K562 (cell line): ENCODE measurements around the gene COL1A1. TPM values are rescaled to one million over a fixed set of nuclear protein-coding genes. Genes with fewer than 3 reads are reported as not detected.

Source experiments
- ATAC-seq: fragments of 200-7000 bp; cut with Tn5 transposase; 3 replicates; pipeline ENCODE4 v1.9.1; 2020; ENCODE audit warnings: moderate library complexity
- BruUV-seq: library from RNA; stranded (reverse); fragments of 400-500 nt; replicated peaks from 2 replicates; lab custom pipeline; 2021; lab: Mats Ljungman, UMichigan
- CTCF ChIA-PET: fragments of 300-600 bp; formaldehyde crosslinking; extraction: SDS; loops from one replicate; lab custom pipeline; 2021; ENCODE audit warnings: low intra/inter-chr PET ratio; lab: Yijun Ruan, JAX
- POLR2A ChIA-PET: fragments of 300-600, 350-650 bp; sonication (Branson Sonifier 250); formaldehyde crosslinking; extraction: SDS; loops from one replicate; lab custom pipeline; 2021; ENCODE audit warnings: antibody characterized with exemption, inconsistent platforms; lab: Yijun Ruan, JAX
- DNase-seq, 4 experiments: peaks; one replicate each; pipeline versions ENCODE4 v3.0.0 to v3.0.0-alpha.2; 2011 to 2018; ENCODE audit warnings: low spot score in 3 of 4, mixed read lengths in 3 of 4; ENCODE audit errors: extremely low read depth in 1 of 4
- FAIRE-seq: peaks from 2 replicates; lab custom pipeline; 2011; peaks lifted over from hg19 to GRCh38; lab: Jason Lieb, UNC
- H2AFZ ChIP-seq: 2 replicates; pipeline ENCODE4 v1.6.0; 2011; ENCODE audit warnings: low read depth, low read length, control low read depth, inconsistent platforms
- H3K27ac ChIP-seq: fragments of 200-600 bp; 3 replicates; pipeline ENCODE4 v1.8.0; 2011; ENCODE audit warnings: low read depth, mild to moderate bottlenecking, control low read depth, inconsistent platforms, low read length, moderate library complexity, mixed read lengths; ENCODE audit errors: extremely low read depth
- H3K27me3 ChIP-seq, 2 experiments: fragments of 300-600 bp in 1 of 2; 2 replicates in 1 of 2; 3 replicates in 1 of 2; pipeline versions ENCODE4 v1.6.0 to v1.8.0; 2011; ENCODE audit warnings: inconsistent platforms in 2 of 2, low read length in 2 of 2, mild to moderate bottlenecking in 1 of 2, mixed read lengths in 1 of 2, moderate library complexity in 1 of 2; ENCODE audit not compliant: control insufficient read depth in 2 of 2, insufficient read depth in 2 of 2
- H3K36me3 ChIP-seq: fragments of 300-600 bp; 3 replicates; pipeline ENCODE4 v1.8.0; 2011; ENCODE audit warnings: mild to moderate bottlenecking, low read length, inconsistent platforms; ENCODE audit not compliant: control insufficient read depth, insufficient read depth
- H3K4me1 ChIP-seq, 2 experiments: fragments of 200-600 bp in 1 of 2; replicated peaks in 1 of 2; 2 replicates in 1 of 2; 3 replicates in 1 of 2; pipeline versions ENCODE4 v1.5.1 to v1.8.0; 2011; ENCODE audit warnings: inconsistent platforms in 2 of 2, low read length in 2 of 2, mild to moderate bottlenecking in 1 of 2, mixed read lengths in 1 of 2, moderate library complexity in 1 of 2; ENCODE audit not compliant: control insufficient read depth in 2 of 2, insufficient read depth in 2 of 2
- H3K4me2 ChIP-seq: 2 replicates; pipeline ENCODE4 v1.6.1; 2011; ENCODE audit warnings: low read length, control low read depth, inconsistent platforms, mixed read lengths; ENCODE audit not compliant: insufficient read depth
- H3K4me3 ChIP-seq: fragments of 200-600 bp; sonication (generic), shearing (Covaris generic); 2 replicates; pipeline ENCODE4 v1.5.1; 2016; ENCODE audit warnings: control low read depth, inconsistent platforms
- H3K79me2 ChIP-seq: fragments of 200-600 bp; 3 replicates; pipeline ENCODE4 v1.8.0; 2011; ENCODE audit warnings: low read length, inconsistent platforms; ENCODE audit not compliant: control insufficient read depth, insufficient read depth
- H3K9ac ChIP-seq, 2 experiments: 2 replicates each; pipeline versions ENCODE4 v1.6.0 to v1.6.1; 2011; ENCODE audit warnings: low read depth in 2 of 2, low read length in 2 of 2, control low read depth in 1 of 2, inconsistent platforms in 1 of 2, mild to moderate bottlenecking in 1 of 2, mixed read lengths in 1 of 2; ENCODE audit not compliant: insufficient read depth in 1 of 2
- H3K9me1 ChIP-seq: one replicate; pipeline ENCODE4 v1.6.0; 2011; ENCODE audit warnings: inconsistent platforms, mild to moderate bottlenecking, low read length, moderate library complexity; ENCODE audit not compliant: control insufficient read depth, insufficient read depth
- H3K9me3 ChIP-seq: replicated peaks from 2 replicates; pipeline ENCODE4 v1.5.1; 2011; ENCODE audit warnings: low read depth, low read length, inconsistent platforms; ENCODE audit not compliant: control insufficient read depth, insufficient read depth
- H4K20me1 ChIP-seq: replicated peaks from 2 replicates; pipeline ENCODE4 v1.6.1; 2011; ENCODE audit warnings: low read length, inconsistent platforms, mixed read lengths; ENCODE audit not compliant: control insufficient read depth, insufficient read depth
- CBX5 ChIP-seq: IDR thresholded peaks from 2 replicates; pipeline ENCODE4 v1.6.1; 2014; ENCODE audit warnings: low read depth, borderline replicate concordance
- FOSL1 ChIP-seq: fragments of 200-800 bp; sonication (Bioruptor generic); conservative IDR thresholded peaks from 2 replicates; pipeline ENCODE4 v1.6.1; 2016; ENCODE audit warnings: missing genetic modification characterization, missing compliant biosample characterization
- NR3C1 ChIP-seq: sonication (generic); formaldehyde crosslinking; IDR thresholded peaks from 2 replicates; pipeline ENCODE4 v1.8.1; 2022; ENCODE audit warnings: missing genetic modification reagents
- RBM17 ChIP-seq: fragments of 200-400 bp; formaldehyde crosslinking; IDR thresholded peaks from 2 replicates; pipeline ENCODE4 v1.6.1; 2017; ENCODE audit warnings: low read depth, mild to moderate bottlenecking, low read length, borderline replicate concordance
- SMARCE1 ChIP-seq: fragments of 450-650 bp; IDR thresholded peaks from 2 replicates; pipeline ENCODE4 v1.7.1; 2016; ENCODE audit warnings: mild to moderate bottlenecking
- ZNF121 ChIP-seq: sonication (generic); formaldehyde crosslinking; conservative IDR thresholded peaks from 2 replicates; pipeline ENCODE4 v1.8.0; 2022; ENCODE audit warnings: missing genetic modification reagents
- ZNF140 ChIP-seq: fragments of 250-450 bp; sonication (Bioruptor Pico); IDR thresholded peaks from 2 replicates; pipeline ENCODE4 v1.8.0; 2021; ENCODE audit warnings: moderate library complexity, mild to moderate bottlenecking, inconsistent platforms
- ZNF41 ChIP-seq: fragments of 250-450 bp; sonication (Bioruptor Pico); conservative IDR thresholded peaks from 2 replicates; pipeline ENCODE4 v1.4.0; 2020; ENCODE audit warnings: mild to moderate bottlenecking
- ZNF644 ChIP-seq: fragments of 200-800 bp; sonication (Bioruptor generic); IDR thresholded peaks from 2 replicates; pipeline ENCODE4 v1.6.1; 2016; ENCODE audit warnings: low read depth, missing genetic modification characterization, missing compliant biosample characterization
- ZNF76 ChIP-seq: fragments of 250-450 bp; sonication (Bioruptor Pico); IDR thresholded peaks from 2 replicates; pipeline ENCODE4 v1.4.0; 2020; ENCODE audit warnings: mild to moderate bottlenecking, moderate library complexity, borderline replicate concordance
- ZSCAN32 ChIP-seq: fragments of 450-650 bp; formaldehyde crosslinking; IDR thresholded peaks from 2 replicates; pipeline ENCODE4 v1.4.0; 2020; ENCODE audit warnings: mild to moderate bottlenecking, moderate library complexity
- WGBS: fragments of 100-300 bp; shearing (Covaris generic); methylation state at CpG from one replicate; pipeline ENCODE4 v1.1.6; 2016; ENCODE audit warnings: low coverage, mixed read lengths; ENCODE audit not compliant: insufficient coverage; ENCODE audit errors: missing lambda C conversion rate; 5-methylcytosine and 5-hydroxymethylcytosine counted together
- in situ Hi-C: fragments of 300-500 bp; cut with MboI; formaldehyde crosslinking; loops from 4 replicates; pipeline ENCODE4 v1.15.0; 2018; ENCODE audit warnings: inconsistent platforms, mixed read lengths
- intact Hi-C: fragments of 100-400 bp; cut with micrococcal nuclease; formaldehyde crosslinking; loops from 2 replicates; pipeline ENCODE4 v1.14.2; 2022
- polyA plus RNA-seq, 8 experiments: library from polyadenylated mRNA; depleted of rRNA in 4 of 8; stranded (reverse) in 5 of 8; unstranded in 3 of 8; fragments of >200 nt; fragmentation: Nextera tagmentation in 2 of 8; fragmentation: Illumina TruSeq in 1 of 8; extraction: Ambion mirVana in 2 of 8; extraction: Trizol in 1 of 8; gene quantifications; 2 replicates each; pipeline versions ENCODE4 v1.2.1 to v1.2.3, GENCODE V29; 2011 to 2014; ENCODE audit warnings: inconsistent platforms in 1 of 8, missing spikeins in 1 of 8
- total RNA-seq, 7 experiments: library from RNA; depleted of rRNA in 6 of 7; stranded (reverse); fragments of >200 nt in 6 of 7; fragmentation: Illumina TruSeq in 2 of 7; extraction: Trizol in 2 of 7; gene quantifications; 2 replicates each; pipeline versions ENCODE4 v1.2.1 to v1.2.3, GENCODE V29; 2011 to 2021; ENCODE audit warnings: low replicate concordance in 1 of 7
- TF ChIP-seq, protein P1 (sequence below): fragments of 250-450 bp; sonication (Bioruptor Pico); IDR thresholded peaks from 2 replicates; pipeline ENCODE4 v1.4.0; 2020; ENCODE audit warnings: borderline replicate concordance

COL1A1 gene
- total and polyA plus RNA-seq, 9 of the 15 experiments (the other 6 are each of a cell fraction or from before 2014, with no cell fraction given), result 0.04 to 3.4 (median 0.18) TPM

DNA sequence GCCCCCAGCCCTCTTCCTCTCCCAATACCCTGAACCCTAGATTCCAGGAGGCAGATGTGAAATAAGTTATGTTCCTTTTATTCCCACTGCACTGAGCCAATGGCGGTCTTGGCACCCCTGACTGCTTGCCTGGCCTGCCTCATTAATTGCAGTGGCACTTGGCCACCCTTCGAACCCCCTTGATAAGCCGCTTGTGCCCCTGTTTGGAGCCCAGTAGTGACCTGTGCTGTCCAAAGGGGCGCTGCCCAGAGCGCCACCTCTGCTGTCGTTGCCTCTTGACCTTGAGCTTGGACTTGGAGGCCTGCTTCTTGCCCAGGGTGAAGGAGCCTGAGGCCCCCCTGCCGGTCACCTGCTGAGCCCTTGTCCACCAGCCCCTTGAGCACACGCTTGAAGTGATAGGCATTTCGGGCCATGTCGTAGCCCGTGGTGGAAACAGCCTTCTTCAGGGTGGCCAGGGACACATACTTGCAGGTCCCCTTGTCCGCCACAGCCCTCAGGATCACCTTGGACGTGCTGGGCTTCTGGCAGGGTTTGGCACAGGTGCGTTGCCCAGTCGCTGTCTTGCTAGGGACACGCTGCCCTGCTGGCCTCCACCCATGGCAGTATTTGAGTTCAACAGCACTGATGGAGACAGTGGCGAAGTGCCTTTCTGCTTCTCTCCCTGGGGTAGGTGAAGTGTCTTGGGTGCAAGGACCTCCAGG lies 29.9 kb downstream of the COL1A1 start (continued):
- TF ChIP-seq ZSCAN32 (CRISPR knock-in tag) (no peak), CBX5 (no peak), RBM17 (no peak), SMARCE1 (no peak)
- TF ChIP-seq, protein P1, sequence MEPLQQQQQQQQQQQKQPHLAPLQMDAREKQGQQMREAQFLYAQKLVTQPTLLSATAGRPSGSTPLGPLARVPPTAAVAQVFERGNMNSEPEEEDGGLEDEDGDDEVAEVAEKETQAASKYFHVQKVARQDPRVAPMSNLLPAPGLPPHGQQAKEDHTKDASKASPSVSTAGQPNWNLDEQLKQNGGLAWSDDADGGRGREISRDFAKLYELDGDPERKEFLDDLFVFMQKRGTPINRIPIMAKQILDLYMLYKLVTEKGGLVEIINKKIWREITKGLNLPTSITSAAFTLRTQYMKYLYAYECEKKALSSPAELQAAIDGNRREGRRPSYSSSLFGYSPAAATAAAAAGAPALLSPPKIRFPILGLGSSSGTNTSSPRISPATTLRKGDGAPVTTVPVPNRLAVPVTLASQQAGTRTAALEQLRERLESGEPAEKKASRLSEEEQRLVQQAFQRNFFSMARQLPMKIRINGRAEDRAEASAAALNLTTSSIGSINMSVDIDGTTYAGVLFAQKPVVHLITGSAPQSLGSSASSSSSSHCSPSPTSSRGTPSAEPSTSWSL (CRISPR knock-in tag), result no peak

DNA sequence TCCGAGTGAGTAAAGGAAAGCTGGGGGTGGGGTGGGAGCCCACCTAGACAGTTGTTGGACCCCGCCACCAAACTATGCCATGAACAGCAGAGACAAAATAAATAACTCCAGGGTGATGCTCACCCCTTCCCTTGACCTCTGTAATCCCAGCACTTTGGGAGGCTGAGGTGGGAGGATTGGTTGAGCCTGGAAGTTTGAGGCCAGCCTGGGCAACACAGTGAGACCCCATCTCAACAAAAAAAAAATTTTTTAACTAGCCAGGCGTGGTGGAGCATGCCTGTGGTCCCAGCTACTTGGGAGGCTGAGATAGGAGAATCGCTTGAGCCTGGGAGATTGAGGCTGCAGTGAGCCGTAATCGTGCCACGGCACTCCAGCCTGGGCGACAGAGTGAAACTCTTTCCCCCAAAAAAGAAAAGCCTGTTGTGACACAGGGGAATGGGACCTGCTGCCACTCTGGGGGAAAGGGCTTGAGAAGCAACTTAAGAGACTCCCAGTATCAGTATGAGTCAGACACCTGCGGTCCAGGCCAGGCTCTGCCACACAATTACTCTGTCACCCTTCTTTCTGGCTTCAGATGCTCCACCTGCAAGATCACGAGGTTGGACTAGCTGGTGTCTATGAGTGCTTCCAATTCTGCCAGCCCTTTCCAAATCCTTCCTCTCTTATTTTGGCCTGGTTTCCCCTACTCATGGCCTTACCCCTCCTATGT lies 30.6 kb downstream of the COL1A1 start:
- intact Hi-C loops, result no loop called here
- Histone ChIP-seq H3K9me3 (no peaks in the 10 kb centered on the region), H2AFZ (no peak overlapping the region), H3K27ac (no peak overlapping the region), H3K9ac (no peak overlapping the region)
- WGBS, result 12% methylated on average over 9 of the region's 10 CpGs
- BruUV-seq, result no TSS peak
- no peak for FAIRE-seq
- no peak for TF ChIP-seq ZNF76 (CRISPR knock-in tag)
- peak; percentile 51 for TF ChIP-seq FOSL1 (tag)
- TF ChIP-seq ZNF121, result peak; percentile 84
- no peak for TF ChIP-seq ZNF41 (CRISPR knock-in tag)
- no peak for TF ChIP-seq ZNF644
- no peak for TF ChIP-seq ZNF140
- no peak for TF ChIP-seq NR3C1
- TF ChIP-seq, all 486 proteins: peak for 2
- ChIA-PET POLR2A (interaction anchor here (0.6 kb wide), 1 partner anchor 174 kb away, joined by 3 read pairs; no protein-coding TSS in a partner anchor), CTCF (interaction anchor here (0.7 kb wide), 1 partner anchor 25 kb away, joined by 3 read pairs; no protein-coding TSS in a partner anchor)
- H4K20me1 ChIP-seq, result peaks cover 13% of the 10 kb centered on the region
- no peak for DNase-seq
- in situ Hi-C loops, result no loop called here
- no peaks in the 10 kb centered on the region for H3K9me1 ChIP-seq
- no peak overlapping the region for H3K4me2 ChIP-seq
- H3K36me3 ChIP-seq, result no peaks in the 10 kb centered on the region
- no peaks in the 10 kb centered on the region for H3K79me2 ChIP-seq
- H3K27me3 ChIP-seq, result peaks cover 2 to 18% of the 10 kb centered on the region in 2 experiments; a peak in 2 of 5 replicates
- H3K4me1 ChIP-seq, result peaks cover 0 to 22% of the 10 kb centered on the region in 2 experiments; a peak in 1 of 5 replicates
- no peak for ATAC-seq
- no peak overlapping the region for H3K4me3 ChIP-seq
